ENCODE measurements around the gene WNT2.
"Not testable (repeated sequence)": the region's sequence is repeated elsewhere in the genome, so short reads cannot be mapped to it uniquely, and the experiment has no call there.

Gene WNT2

GRCh38 chr7:117302396-117302795 is 20.5 kb downstream of the WNT2 start:
- DNase-seq: no peak

GRCh38 chr7:117300506-117300905 is 22.4 kb downstream of the WNT2 start:
- DNase-seq: not testable (repeated sequence)

DNA sequence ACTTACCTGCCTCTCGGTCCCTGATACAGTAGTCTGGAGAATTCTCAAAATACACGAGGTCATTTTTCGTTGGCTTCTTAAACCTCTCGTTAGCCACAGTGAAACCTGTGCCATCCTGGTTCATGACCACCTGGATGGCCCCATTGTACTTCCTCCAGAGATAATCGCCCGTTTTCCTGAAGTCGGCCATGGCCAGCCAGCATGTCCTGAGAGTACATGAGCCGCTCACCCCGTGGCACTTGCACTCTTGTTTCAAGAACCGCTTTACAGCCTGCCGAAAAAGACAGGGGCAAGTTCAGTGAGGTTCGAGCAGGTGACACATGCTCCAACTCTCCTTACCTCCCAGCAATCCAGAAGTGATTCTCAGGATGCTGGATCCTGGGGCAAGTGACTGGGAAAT is 25.3 kb downstream of the WNT2 start:
- no peak for DNase-seq

DNA sequence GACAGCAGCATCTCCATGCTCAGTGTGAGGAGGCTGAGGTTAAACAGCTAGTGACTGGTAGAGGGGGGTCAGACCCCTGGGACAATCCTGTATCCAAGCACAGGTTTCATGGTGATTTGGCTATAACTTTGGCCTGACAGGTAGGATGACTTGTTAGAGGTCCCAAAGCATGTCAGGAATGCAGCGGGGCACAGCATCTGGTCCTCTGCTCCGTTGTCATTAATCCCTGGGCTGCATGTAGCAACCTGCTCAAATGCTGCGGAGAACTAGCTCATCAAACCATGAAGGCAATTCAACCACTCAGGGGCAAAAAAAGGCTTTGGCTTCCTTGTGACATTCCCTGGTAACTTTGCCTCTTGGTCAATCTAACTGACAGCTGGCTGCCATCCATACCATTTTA is 26.8 kb downstream of the WNT2 start:
- DNase-seq: no peak

- DNase-seq: no peak
These were observed 37.0 kb downstream of the WNT2 start for GRCh38 chr7:117285826-117286225.

GRCh38 chr7:117284692-117285091 is 38.2 kb downstream of the WNT2 start:
- DNase-seq: no peak

GRCh38 chr7:117283779-117284178 is 39.1 kb downstream of the WNT2 start:
- no peak for DNase-seq

GRCh38 chr7:117283371-117283770 is 39.5 kb downstream of the WNT2 start:
- no peak for DNase-seq

DNA sequence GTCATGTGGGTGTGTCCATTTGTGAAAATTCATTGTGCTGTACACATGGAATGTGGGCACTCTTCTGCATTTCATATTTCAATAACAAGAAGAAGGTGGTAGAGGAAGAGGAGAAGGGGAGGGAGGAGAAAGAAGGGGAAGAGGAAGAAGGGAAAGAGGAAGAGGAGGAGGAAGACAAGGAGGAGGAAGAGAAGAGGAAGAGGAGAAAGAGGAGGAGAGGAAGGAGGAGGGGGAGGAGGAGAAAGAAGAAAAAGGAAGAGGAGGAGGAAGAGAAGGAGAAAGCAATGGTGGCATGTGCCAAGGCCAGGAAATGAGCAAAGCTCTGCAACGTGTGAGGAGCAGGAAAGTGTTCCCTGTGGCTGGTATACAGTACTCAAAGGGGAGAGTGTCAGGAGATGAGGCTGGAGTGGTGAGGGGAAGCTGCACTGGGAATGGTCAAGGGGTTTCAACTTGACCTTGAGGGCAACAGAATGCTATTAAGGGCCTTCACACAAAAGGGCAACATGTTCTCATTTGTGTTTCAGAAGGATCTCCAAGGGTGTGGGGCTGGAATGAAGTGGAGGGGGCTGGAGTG is 40.5 kb downstream of the WNT2 start:
- no peak for DNase-seq

GRCh38 chr7:117281562-117281961 is 41.3 kb downstream of the WNT2 start:
- DNase-seq: no peak

DNA sequence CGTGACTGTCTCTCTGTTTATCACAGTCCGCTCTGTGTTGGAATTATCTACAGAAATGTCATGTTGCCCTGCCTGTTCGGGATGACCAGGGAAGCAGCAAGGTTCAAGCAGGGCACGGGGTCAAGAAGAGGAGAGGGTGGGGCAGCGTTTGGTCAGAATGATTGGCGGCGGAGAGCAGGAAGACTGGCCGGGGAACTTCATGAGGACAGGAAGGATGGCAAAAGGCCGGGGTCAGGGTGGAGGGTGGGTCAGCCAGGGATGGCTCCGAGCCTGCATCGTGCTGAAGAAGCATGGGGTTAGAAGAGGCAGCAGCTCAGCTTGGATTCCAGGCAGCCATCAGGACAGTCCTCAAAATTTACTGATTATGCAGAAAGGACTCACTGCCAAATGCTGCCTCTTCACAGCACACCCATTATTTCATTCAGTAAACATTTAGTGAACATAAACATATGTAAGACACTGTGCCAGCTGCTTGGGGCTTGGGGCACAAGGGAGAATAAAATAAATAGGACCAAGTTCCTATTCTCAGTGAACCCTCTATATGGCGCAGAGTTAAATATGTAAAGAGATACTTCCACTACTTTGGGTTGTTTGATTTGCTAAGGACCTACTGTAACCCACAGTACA is 42.8 kb downstream of the WNT2 start:
- no peak for DNase-seq

GRCh38 chr7:117279203-117279602 is 43.7 kb downstream of the WNT2 start:
- no peak for DNase-seq

DNA sequence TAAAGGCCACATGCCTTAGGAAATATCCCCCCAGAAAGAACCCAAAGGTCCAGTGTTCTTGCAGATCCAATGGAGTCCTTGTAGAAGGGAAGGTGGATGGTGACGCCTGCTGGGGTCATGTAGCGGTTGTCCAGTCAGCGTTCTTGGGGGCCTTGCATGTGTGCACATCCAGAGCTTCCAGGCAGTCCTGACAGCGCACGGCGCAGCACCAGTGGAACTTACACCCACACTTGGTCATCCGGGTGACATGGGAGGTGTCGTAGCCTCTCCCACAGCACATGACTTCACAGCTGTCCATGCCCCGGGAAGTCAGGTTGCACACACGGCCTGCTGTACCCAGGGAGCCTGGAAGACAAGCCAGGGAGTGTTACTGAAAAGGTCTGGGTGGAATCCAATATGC is 44.8 kb downstream of the WNT2 start:
- DNase-seq: no peak

GRCh38 chr7:117277576-117277975 is 45.3 kb downstream of the WNT2 start:
- no peak for DNase-seq

GRCh38 chr7:117274951-117275350 is 47.9 kb downstream of the WNT2 start:
- no peak for DNase-seq

DNA sequence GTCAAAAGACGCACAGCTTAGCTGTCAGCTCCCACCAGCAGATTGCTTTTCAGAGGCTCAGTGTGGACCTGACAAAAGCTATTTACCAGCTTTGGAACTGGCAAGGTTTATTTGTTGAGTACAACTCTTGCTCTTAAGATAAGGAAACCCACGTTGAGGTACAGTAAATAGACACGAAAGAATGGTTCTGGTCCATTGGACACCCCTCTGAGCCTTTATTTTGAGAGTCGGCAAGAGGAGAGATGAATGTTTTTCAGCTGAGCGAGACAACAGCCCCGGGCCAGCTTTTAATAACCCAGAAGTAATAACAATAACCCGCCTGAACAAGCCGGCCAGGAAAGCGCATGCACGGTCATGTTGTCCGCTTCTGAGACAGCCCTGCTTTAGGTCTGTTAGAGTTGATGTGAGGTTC is 49.0 kb downstream of the WNT2 start:
- DNase-seq: no peak

- DNase-seq: no peak
These were observed 49.5 kb downstream of the WNT2 start for GRCh38 chr7:117273325-117273724.

GRCh38 chr7:117272017-117272759 is 50.7 kb downstream of the WNT2 start:
- no peak for DNase-seq

- DNase-seq: no peak
These were observed 51.3 kb downstream of the WNT2 start for GRCh38 chr7:117271566-117271965.

GRCh38 chr7:117270371-117270770 is 52.5 kb downstream of the WNT2 start:
- no peak for DNase-seq

GRCh38 chr7:117269886-117270285 is 53.0 kb downstream of the WNT2 start:
- DNase-seq: no peak

- peak; percentile 16 for DNase-seq
These were observed 53.4 kb downstream of the WNT2 start for GRCh38 chr7:117269417-117269816.

- DNase-seq: no peak
These were observed 58.1 kb downstream of the WNT2 start for GRCh38 chr7:117264716-117265115.

- no peak for DNase-seq
These were observed 60.3 kb downstream of the WNT2 start for GRCh38 chr7:117262546-117262945.

Data from suppressor macrophage treated with lipopolysaccharide for 4 hours (primary cell).